Fibroblast of upper back skin (primary cell): ENCODE results near the gene CSTPP1.
"Not testable (repeated sequence)": the region's sequence is repeated elsewhere in the genome, so short reads cannot be mapped to it uniquely, and the experiment has no call there.

Experiments
- DNase-seq: peaks from one replicate; pipeline ENCODE4 v3.0.0-alpha.2; 2013

The CSTPP1 gene

DNA sequence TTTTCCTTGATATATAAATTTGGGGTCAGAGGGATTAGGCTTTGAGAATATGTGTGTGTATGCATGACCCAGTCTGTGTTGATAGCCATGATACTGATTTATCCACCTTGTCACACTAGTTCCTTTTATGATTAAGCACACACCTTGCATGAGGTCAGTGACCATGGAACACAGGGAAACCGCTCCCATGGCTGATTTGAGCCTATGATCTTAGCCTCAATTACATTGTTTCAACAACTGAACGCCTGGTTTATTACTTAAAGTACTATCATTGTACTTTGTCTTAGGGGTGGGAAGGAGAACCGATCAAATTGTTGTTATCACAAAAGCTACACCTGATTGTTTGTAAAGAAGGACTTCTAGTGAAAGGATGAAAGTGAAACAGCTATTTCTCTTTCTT is 169.4 kb downstream of the CSTPP1 start:
- DNase-seq, result no peak

DNA sequence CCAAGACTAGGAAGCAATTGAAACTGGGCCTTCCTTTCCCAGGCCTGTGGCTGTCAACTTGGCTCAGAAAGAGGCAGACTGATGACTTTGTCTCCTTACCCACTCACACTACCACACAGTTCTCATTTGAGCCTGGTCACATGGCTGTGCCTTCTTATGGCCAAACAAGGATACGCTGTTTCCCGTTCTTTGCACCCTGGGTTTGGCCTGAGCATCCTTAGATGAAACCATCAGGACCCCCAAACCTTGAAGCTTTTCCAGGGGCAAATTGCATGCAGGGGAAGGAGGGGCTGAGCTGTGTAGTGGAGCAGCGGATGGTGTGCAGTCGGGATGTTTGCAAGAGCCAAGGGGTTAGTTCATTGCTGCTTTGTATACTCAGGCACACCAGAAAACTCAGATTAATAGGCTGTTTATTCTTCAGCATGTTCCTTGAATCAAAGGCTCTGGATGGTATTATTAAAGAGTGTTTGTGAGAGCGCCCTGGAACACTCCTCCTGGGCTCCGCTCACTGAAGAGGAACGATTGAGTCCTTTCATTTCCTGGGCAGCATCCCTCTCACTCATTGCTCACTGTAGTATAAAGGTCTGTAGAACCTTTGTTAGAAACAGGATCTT is 170.3 kb downstream of the CSTPP1 start:
- no peak for DNase-seq

DNA sequence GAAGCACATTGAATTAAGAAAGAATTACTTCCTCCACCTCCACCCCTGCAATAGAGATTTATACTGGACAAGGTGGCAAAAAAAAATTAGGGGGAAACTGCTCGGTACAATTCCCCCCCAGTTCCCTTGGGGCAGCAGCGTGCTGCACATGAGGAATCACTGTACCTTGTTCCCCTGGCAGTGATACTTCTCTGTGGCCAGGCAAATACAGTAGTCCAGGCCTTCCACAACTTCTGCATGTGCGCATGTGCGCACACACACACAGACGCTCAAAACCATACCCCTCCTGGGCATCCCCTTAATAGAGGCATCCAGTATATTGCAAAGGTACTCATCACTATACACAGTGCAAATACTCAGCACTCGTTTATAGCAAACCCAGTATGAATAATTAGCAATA is 171.2 kb downstream of the CSTPP1 start:
- DNase-seq, result no peak

DNA sequence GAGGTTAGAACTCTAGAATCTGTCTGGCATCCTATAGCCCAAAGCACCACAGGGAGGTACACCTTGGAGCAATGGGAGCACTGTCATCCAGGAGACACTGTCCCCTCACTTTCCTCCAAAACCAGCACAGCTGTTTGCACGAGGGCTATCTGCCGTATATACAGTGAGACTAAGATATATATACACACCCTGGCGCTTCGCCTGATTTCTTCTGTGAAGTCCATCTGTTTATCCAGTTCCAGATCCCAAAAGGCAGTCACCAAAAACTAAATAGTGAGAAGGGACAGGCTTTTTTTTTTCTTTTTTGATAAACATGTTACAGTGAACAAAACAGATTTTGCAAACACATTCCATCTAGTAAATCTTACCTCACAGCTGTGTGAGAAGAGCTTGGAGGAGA is 171.7 kb downstream of the CSTPP1 start:
- no peak for DNase-seq

DNA sequence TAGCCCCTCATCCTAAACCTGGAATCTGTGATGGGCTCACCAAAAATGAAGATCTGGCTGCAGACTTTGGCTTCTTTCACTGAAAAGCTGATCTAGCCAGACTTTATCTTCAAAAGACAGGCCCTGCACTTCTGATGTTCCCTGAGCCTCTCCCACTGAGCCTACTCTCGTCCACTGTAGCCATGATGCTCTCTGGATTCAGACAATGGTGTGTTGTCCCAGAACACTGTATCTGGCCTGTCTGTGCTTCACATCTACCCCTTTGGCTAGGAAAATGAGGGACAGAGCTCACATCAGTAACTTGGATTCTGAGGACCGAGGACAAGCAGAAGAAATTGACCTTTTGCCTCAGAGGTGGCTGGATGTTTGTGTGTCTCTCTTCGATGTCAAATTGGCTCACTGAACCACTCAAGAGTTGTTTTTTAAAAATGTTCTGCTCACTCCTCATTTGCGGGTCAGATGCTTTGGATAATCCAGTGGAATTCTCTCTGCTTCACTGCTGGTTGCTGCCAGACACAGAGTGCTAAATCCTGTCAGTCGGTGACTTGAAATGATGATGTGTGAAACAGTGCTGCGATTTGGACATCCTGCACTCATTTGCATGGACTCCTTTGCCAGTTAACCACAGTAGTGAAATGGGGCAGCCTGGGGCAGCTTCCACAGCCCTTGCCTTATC is 172.6 kb downstream of the CSTPP1 start:
- DNase-seq, result no peak

DNA sequence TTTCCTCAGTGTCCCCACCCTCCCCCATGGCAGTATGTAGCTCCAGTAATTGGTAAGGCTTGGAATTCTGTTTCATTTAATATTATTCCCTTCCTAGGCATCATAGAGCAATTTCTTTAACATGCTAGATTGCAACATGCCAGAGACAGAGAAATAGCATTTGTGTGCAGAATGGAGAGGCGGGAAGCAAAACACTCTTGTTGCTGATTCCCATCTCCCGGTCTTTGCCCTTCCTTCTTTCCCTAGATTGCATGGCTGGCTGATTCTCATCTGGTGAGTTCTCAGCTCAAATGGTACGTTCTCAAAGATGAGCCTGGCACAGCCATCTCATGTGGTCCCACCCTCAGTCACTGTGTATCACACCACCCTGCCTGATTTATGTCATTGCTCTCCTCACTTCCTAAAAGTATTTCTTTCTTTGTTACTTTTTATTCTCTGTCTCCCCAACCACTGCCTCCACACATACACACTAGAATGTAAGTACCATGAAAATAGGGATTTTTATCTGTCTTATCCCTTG is 173.2 kb downstream of the CSTPP1 start:
- no peak for DNase-seq

DNA sequence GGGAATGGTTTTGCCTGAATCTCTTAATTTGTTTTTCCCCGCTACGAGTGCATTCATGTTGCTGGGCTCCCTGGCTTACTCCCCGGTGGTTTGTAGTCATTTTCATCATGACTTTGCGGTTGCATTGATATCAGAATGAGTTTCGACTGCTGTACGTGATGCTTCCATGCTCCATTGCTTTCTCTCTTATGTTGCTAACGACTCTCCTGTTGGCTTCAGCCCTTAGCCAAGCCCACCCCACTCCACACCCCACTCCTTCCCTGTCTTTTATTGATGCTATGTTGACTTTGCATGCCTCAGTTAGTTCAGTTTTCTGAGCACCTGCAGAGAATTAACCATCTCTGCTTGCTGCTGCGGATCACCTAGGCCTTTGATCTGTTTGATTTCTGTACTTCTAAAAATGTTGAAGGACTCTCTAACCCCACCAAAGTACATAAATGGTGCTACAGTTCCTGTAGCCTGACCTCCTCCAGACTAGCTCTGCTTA is 174.8 kb downstream of the CSTPP1 start:
- DNase-seq, result no peak

DNA sequence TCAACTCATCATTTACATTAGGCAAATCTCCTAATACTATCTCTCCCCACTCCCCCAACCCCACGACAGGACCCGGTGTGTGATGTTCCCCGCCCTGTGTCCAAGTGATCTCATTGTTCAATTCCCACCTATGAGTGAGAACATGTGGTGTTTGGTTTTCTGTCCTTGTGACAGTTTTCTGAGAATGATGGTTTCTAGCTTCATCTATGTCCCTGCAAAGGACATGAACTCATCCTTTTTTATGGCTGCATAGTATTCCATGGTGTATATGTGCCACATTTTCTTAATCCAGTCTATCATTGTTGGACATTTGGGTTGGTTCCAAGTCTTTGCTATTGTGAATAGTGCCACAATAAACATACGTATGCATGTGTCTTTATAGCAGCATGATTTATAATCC is 176.4 kb downstream of the CSTPP1 start:
- DNase-seq, result not testable (repeated sequence)

DNA sequence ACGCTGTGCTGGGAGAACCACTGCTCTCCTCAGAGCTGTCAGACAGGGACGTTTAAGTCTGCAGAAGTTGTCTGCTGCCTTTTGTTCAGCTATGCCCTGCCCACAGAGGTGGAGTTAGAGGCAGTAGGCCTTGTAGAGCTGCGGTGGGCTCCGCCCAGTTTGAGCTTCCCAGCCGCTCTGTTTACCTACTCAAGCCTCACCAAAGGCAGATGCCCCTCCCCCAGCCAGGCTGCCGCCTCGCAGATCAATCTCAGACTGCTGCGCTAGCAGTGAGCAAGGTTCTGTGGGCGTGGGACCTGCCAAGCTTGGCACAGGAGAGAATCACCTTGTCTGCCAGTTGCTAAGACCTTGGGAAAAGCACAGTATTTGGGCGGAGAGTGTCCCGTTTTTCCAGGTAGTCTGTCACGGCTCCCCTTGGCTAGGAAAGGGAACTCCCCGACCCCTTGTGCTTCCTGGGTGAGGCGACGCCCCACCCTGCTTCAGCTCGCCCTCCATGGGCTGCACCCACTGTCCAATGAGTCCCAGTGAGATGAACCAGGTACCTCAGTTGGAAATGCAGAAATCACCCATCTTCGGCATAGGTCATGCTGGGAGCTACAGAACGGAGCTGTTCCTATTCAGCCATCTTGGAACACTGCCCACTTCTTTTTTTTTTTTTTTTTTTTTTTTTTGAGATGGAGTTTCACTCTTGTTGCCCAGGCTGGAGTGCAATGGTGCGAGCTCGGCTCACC is 182.6 kb downstream of the CSTPP1 start:
- not testable (repeated sequence) for DNase-seq

DNA sequence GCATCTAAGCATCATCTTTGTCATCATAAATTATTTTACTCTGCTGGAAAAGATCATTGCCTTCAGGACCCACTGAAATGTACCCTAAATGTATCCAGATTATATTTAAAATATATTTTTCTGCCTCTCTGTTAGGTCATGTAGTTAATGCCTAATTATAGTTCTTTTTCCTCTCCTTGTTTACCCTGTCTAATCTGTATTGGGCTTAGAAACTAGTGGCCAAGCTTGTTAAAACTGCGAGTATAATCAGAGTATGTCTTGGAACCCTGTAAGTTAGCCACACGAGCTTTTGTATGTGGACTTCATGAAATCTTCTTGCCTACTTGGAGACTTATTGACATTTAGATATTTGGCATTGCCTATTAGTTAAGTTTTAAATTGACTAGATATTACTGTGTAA is 184.5 kb downstream of the CSTPP1 start:
- no peak for DNase-seq

DNA sequence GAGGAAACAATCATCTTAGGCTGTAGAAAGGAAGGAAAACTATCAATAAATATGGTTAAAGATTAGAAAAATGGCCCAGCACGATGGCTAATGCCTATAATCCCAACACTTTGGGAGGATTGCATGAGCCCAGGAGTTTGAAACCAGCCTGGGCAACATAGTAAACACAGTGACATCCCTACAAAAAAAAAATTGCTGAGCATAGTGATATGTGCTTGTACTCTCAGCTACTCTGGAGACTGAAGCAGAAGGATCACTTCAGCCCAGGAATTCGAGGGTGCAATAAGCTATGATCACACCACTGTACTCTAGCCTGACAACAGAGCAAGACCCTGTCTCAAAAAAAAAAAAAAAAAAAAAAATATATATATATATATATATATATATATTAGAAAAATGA is 185.2 kb downstream of the CSTPP1 start:
- no peak for DNase-seq

DNA sequence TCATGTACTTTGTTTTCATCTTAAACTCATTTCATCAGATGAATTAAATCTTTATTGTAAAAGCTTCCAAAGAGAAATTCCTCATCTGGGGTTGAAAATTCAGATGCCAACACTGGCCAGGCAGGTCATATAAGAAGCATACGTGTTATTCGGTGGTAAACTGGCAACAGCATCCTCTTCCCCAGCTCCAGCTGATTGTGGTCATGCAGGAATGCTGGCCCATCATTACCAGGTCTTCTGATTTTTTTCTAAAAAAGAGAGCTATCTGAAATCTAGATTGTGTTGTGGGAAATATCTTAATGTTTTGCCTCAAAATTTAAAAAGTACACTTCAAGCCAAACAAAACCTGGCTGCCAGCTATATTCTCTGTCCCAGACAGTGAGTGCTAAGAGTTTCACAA is 186.5 kb downstream of the CSTPP1 start:
- DNase-seq, result no peak

DNA sequence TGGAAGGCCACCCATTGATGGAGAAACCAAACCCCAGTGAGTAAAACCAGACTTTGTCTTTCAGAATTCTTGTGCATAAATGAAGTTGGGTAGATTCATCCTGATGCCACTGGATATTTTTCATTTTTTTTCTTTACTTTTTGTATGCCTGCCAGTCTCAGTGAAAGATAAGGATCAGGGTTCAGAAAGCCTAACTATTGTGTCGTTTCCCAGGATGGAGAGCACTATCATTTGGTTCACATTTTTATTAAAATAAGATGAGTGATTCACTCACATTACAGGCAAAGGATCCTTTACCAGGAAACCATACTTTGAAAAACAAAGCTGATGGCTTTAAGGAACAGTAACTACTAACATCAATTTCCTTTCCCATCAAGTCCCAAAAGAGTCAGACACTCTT is 188.1 kb downstream of the CSTPP1 start:
- no peak for DNase-seq

DNA sequence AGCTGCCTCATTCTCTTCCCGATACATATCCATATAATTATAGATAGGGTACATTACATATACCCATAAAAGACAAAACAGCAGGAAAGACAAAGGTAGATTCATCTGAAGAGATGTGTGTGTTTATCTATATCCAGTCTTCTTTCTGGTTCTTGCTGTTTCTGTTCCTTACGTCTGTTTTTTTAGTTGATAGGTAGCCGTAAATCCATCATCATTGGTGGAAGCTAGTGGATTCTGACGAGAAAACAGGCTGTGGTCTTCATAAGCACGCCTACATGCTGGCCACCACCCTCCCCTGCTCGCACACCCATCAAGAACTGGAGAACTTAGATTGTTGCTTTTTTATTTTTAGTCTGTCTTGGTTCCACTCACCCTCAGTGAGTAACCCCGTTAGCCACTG is 188.5 kb downstream of the CSTPP1 start:
- no peak for DNase-seq

DNA sequence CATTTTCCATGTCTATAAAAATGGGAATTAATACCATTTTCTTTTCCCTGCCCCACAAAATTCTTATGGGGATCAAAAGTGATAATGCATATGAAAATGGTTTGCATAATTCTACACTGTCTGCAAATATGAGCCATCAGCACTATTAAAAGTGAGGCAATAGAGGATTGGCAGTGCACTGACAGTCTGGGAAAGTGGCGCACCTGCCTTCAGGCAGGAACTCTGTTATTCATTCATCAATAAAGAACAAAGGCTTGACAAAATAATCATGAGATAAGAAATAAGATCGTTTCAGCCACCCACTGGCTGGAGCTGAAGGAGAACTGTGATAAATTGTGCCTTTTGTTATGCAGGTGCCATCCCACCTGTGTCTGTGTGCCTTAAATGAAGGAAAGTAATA is 190.7 kb downstream of the CSTPP1 start:
- no peak for DNase-seq

DNA sequence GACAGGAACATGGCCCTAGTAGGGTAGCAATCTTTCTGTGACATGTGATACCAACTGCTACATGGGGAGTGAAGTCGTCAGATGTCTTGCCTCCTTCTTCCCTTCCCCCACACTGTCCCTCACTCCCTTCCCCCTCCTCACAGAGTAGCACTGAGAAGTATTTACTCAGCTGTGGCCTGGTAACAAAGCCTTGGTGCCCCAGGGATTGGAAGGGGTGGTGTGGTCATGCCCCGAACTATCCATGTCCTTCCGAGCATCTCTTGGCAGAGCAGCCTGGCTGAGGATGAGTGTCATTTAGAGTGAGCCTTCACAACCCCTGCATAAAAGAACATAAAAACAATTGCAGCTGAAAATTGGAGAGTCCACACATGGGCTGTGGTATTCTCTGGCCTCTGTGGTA is 194.0 kb downstream of the CSTPP1 start:
- no peak for DNase-seq

DNA sequence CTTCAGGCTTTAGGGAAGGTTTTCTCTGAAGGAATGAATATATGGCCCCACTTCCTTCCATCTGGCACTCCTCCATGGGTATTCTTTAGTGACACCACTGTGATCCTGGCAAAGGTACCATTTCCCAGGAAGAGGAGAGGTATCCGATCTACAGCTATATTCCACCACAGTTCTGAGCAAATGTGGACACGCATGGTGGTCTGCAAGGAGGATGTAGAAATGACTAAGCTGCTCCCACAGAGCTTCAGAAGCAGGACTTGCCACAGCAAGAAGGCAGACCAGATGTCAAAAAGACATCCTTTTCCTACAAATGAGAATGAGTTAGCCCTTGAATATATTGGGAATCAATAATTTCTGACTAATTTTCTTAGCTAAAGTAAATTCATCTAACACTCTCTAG is 194.6 kb downstream of the CSTPP1 start:
- no peak for DNase-seq

DNA sequence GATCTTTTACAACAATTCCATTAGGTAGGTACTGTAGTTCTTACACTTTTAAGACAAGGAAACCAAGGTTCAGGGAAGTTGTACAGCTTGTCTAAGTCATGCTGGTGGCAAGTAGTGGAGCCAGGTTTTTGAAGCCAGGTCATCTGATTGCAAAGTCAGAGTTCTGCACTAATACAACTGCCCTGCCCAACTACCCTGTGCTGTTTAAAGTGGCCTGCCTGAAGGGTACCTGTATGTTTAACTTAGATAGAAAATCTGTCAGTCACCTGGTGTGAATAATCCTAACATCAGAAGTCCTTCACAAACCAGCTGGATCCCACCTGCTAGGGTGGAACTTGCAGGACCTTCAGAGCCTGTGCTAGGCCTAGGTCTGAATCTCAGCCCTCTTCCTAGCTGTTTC is 195.9 kb downstream of the CSTPP1 start:
- no peak for DNase-seq

DNA sequence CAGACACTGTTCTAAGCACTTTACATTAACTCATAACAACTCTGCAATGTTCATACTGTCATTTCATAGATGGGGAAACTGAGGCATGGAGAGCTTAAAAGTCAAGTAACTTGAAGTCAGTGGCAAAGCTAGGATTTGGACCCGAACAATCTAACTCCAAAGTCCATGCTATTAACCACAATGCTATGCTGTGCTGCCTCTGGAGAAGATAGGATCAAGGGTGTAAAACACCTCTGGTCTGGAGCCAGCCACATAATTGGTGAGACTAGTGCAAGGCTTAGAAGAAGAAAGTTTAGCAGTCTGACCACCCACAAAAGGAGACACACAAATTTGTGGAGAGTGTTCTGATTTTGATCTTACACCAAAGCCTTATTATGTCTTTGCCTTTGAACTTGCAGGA is 196.4 kb downstream of the CSTPP1 start:
- no peak for DNase-seq

DNA sequence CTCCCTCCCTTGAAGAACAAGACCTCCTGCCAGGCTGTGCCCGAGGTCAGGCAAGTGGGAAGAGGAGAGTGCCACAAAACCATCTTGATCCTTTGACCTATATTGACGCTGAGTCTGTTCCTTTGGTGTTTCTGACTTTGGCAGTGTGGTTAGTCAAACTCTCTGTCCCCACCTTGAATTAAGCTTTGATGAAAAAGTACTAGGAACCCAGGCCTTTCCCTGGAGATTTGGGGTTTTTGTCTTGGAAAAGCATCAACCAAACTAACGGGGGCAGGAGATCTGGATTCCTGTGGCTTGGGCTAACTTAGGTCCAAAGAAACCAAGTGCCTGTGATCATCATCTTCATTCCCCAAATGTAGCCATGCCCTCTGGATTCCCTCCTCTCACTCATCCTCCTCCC is 199.8 kb downstream of the CSTPP1 start:
- DNase-seq, result peak; percentile 53

DNA sequence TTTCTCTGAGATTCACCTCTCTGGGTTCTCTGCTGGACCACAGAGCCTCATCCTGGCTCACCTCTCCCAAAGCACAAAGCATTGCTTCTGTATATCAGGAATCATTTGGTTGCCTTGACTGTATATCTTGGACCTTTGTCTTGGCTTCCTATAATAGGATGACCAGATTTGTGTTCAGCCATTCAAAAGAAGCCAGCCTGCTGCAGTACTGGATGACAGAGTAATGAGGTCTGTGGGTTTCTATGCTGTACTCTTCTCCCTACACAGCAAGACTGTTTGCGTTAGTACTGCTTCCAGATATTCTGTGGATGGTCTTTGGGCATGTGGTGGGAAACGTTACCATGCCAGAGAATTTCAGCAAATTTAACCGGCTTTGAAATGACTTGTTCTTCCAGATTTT is 200.4 kb downstream of the CSTPP1 start:
- DNase-seq, result no peak

DNA sequence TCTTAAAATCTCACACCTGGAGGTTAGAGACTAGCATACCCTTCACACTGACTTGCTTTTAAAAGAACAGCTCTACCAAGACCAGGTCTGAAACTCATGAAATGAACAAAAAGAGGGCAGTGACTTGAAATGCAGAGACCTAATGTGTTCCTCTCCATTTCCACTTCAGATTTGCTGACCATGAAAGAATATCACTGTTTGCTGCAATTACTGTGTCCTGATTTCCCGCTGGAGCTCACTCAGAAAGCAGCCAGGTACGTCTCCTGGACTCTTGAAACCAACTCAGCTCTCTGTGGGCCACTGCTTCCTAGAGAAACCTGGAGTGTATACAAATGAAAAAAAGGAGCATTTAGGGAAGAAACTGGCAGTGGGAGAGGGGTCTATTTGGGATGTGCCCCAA is 200.9 kb downstream of the CSTPP1 start:
- no peak for DNase-seq

DNA sequence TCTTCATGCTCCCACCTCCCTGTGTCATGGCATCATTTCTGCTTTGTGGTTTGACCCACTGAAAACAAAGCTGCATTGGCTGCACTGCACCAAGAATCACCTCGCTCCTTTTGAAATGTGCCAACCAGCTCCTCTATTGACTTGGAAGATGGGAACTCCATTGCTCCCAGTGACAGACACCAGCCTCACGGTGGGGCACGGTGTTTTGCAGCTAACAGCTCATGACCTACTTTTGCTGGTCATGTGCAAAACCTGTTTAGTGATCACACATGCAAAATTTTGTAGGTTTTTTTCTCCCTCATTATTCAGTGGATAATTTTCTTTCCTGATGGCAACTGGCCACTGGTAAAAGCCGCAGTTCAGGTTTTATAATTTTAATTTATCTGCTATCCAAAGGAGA is 203.3 kb downstream of the CSTPP1 start:
- no peak for DNase-seq

DNA sequence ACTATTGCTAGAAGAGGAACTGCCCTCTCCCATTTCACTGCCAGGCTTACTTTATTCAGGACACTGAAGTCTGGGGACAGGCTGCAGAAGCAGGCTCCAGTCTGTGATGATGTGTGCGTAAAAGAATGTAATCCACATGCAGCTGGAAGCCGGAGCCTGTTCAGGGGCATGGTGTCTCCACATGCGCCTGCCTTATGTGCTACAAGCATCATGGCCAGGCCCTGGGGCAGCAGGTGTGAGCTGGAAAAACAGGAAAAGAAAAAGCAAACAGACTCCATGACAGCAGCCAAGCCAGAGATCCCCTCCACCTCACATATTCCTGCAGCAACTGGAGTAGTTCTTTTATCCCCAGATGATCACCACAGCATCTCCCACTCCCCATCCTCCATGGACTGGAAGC is 206.8 kb downstream of the CSTPP1 start:
- DNase-seq, result peak; percentile 78
